GM21360 (cell line): ENCODE data around the gene CD86.
"Not testable (repeated sequence)": the region's sequence is repeated elsewhere in the genome, so short reads cannot be mapped to it uniquely, and the experiment has no call there.

Experiments
- ATAC-seq: cut with Tn5 transposase; IDR thresholded peaks from one replicate; pipeline ENCODE4 v1.9.1; 2021; ENCODE audit warnings: mild to moderate bottlenecking, moderate library complexity; ENCODE audit not compliant: unreplicated experiment

The CD86 gene

DNA sequence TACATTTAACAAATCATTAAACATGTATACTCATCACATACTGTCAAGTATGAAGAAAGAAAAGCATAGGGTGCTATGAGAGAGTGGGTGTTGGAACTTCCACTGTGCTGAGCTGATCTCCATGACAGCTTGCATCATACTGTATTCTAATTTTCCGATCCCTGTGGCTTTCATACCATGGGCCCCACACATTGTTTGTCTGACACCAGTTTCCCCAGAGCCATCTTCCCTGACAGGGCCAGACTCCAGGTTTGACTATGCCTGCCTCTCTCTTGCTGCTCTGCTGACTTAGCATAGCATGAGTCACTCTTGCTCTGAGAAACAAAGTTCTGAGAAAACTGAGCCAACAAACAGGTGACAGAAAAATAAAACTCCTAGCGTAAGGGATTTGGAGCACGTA is 91.3 kb downstream of the CD86 start:
- ATAC-seq, result peak; percentile 93

DNA sequence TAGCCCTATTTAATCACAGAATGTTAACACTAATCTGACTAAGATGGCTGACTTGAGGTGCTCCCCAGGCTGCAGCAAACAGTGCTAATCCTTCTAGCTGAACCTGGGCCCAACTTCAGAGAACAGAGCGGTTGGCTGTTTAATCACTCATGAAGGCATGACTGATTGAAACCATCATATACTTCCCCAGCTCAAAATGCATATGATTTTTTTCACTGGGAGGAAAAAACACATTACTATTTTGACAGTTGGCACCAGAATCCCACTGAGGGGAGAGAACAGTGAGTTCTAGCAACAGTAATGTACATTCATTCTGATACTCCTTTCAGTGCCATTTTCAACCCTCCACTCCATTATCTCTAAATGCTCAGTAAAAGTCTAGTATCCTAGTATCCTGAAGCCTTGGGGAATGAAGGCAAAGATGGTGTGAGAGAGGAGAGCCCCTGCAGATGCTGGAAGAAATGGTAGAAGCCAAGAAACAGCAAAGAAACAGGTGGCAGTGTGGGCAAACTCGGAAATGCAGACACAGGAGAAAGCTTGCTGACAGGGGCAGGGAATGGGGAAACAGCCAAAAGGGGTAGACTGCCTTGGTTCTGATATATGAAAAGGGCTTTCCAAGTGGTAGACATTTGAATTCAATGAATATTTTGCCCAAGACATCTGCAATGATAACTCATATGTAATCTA is 93.9 kb downstream of the CD86 start:
- ATAC-seq, result no peak

DNA sequence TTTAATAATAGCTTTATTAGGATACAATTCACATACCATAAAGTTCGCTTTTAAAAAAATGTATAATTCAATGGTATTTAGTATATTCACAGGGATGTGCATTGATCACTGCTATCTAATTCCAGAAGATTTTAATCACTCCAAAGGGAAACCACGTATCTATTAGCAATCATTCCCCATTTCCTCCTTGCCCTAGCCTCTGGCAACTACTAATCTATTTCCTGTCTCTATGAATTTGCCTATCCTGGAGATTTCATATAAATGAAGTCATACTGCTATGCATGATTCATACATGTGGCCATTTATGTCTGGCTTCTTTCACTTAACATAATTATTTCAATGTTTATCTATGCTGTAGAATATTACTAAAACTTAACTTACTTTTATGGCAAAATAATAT is 96.3 kb downstream of the CD86 start:
- ATAC-seq, result no peak

DNA sequence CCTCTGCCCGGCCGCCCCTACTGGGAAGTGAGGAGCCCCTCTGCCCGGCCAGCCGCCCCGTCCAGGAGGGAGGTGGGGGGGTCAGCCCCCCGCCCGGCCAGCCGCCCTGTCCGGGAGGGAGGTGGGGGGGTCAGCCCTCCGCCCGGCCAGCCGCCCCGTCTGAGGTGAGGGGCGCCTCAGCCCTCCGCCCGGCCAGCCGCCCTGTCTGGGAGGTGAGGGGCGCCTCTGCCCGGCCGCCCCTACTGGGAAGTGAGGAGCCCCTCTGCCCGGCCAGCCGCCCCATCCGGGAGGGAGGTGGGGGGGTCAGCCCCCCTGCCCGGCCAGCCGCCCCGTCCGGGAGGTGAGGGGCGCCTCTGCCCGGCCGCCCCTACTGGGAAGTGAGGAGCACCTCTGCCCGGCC is 109.8 kb downstream of the CD86 start:
- not testable (repeated sequence) for ATAC-seq

DNA sequence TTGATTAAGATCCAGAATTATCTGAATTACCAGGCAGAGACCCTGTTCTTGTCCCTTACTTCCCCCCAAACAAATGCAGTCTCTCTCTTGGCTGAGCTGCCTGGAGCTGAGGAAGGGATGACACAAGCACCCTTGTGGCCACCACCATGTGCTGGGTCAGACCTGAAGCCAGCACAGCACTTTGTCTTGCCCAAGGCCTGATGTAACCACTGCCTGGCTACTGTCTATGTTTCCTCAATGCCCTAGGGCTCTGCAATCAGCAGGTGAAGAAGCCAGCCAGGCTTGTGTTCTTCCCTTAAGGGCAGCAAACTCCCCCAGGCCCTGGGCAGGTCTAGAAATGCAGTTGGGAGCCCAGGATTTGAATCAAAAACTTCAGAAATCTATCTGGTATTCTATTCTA is 112.5 kb downstream of the CD86 start:
- no peak for ATAC-seq

DNA sequence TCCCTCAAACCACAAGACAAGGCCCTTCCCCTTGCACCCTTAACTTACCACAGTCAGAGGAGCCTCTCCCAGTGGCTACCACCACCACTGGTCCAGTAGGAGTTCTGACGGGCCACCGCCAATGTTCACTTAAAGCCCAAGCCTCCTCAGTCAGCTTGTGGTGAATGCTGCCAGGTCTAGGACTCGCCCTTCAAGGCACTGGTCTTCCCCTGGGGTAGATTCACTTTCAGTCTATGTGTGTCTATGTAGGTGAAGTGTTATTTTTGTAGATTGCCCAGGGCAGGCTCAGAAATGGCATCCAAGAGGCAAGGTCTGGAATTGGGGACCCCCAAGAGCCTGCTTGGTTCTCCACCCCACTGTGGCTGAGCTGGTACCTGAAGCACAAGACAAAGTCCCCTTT is 112.9 kb downstream of the CD86 start:
- ATAC-seq, result no peak

DNA sequence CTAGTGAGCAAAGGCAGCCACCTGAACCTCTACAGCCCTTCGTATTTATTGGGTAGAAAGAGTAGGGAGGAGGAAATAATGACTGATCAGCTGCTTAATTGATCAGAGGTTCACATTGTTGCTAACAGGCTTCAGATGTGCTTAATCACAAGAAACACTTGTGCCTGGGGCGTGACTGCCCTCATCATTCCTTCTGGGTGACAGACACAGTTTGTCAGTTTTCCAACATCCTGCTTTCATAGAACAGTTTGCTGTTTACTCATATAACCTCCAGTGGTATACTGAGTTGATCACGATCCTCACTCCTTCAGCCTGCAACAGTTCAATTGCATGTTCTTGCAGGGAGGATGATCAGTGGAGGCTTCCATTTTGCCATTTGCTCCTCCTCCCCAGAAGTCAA is 114.7 kb downstream of the CD86 start:
- no peak for ATAC-seq
